Smooth muscle cell (in vitro differentiated cells): ENCODE data around the gene GPR143. TPM values are rescaled to one million over a fixed set of nuclear protein-coding genes. Genes with fewer than 3 reads are reported as not detected.
A peak's percentile ranks its signal among the peaks of the same experiment; 100 is the strongest.

Source experiments
- DNase-seq: peaks from one replicate; lab custom pipeline; 2025; ENCODE audit not compliant: unreplicated experiment; lab: John Stamatoyannopoulos, UW
- H2AFZ ChIP-seq: fragments of 200-600 bp; sonication (generic); 2 replicates; pipeline ENCODE4 v1.6.0; 2016; ENCODE audit warnings: antibody characterized with exemption, low read depth, mild to moderate bottlenecking
- H3F3A ChIP-seq: fragments of 200-600 bp; sonication (generic); 2 replicates; pipeline ENCODE4 v1.6.0; 2017; ENCODE audit warnings: antibody characterized with exemption, low read depth
- H3K27ac ChIP-seq: fragments of 200-600 bp; sonication (generic); 2 replicates; pipeline ENCODE4 v1.5.1; 2016; ENCODE audit warnings: low read depth, mild to moderate bottlenecking
- H3K27me3 ChIP-seq: fragments of 200-600 bp; sonication (generic); 2 replicates; pipeline ENCODE4 v1.6.1; 2016; ENCODE audit warnings: low read depth, mild to moderate bottlenecking
- H3K36me3 ChIP-seq: fragments of 200-600 bp; sonication (generic); 2 replicates; pipeline ENCODE4 v1.5.1; 2016; ENCODE audit warnings: low read depth
- H3K4me1 ChIP-seq: fragments of 200-600 bp; sonication (generic); 2 replicates; pipeline ENCODE4 v1.5.1; 2016; ENCODE audit warnings: low read depth
- H3K4me2 ChIP-seq: fragments of 200-600 bp; sonication (generic); 2 replicates; pipeline ENCODE4 v1.6.0; 2016; ENCODE audit warnings: mild to moderate bottlenecking
- H3K4me3 ChIP-seq: fragments of 200-600 bp; sonication (generic); 2 replicates; pipeline ENCODE4 v1.5.1; 2016; ENCODE audit warnings: mild to moderate bottlenecking
- H3K79me2 ChIP-seq: fragments of 200-600 bp; sonication (generic); 2 replicates; pipeline ENCODE4 v1.6.0; 2016; ENCODE audit warnings: low read depth, mild to moderate bottlenecking
- H3K9ac ChIP-seq: fragments of 200-600 bp; sonication (generic); 2 replicates; pipeline ENCODE4 v1.6.0; 2016; ENCODE audit warnings: low read depth
- H3K9me3 ChIP-seq: fragments of 200-600 bp; sonication (generic); replicated peaks from 2 replicates; pipeline ENCODE4 v1.5.1; 2016; ENCODE audit warnings: low read depth
- H4K20me1 ChIP-seq: fragments of 200-600 bp; sonication (generic); 2 replicates; pipeline ENCODE4 v1.6.0; 2016; ENCODE audit warnings: low read depth
- WGBS: methylation state at CpG from one replicate; pipeline ENCODE4 v1.1.7; 2016; ENCODE audit warnings: low lambda C conversion rate; 5-methylcytosine and 5-hydroxymethylcytosine counted together
- polyA plus RNA-seq: library from polyadenylated mRNA; unstranded; fragments of >200 nt; fragmentation: Nextera tagmentation; extraction: Ambion mirVana; gene quantifications from 2 replicates; pipeline ENCODE4 v1.2.1, GENCODE V29; 2016
- total RNA-seq: library from RNA; depleted of rRNA; stranded (reverse); fragments of >200 nt; gene quantifications from 2 replicates; pipeline ENCODE4 v1.2.3, GENCODE V29; 2014
- TF ChIP-seq, protein P1 (sequence below): fragments of 200-600 bp; sonication (generic); IDR thresholded peaks from 2 replicates; pipeline ENCODE4 v1.5.1; 2017; ENCODE audit warnings: borderline replicate concordance, mild to moderate bottlenecking, antibody characterized with exemption; ENCODE audit not compliant: insufficient read depth, poor library complexity, severe bottlenecking

GPR143 gene
- total and polyA plus RNA-seq, 2 experiments from 2014 or later = 0.72 to 1.4 TPM

DNA sequence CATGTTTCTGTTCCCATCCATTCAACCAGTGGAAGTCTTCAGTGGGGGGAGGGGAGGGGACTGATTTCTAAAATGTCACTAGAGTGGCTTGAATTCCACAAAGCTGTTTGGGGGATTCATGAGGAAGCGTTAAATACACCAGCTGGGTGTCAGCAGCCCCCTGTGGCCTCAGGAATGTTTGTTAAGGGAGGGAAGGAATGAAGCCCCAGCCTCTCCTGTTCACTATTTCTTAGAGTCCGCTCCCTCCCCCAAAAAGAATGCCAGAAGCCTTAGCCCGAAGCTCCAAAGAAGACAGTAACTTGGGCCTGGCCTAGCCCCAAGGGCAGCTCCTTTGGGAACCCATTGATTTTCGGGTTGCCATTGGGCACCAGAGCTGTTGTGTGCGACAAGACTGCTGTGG is 23.9 kb upstream of the GPR143 start:
- no peak for DNase-seq

DNA sequence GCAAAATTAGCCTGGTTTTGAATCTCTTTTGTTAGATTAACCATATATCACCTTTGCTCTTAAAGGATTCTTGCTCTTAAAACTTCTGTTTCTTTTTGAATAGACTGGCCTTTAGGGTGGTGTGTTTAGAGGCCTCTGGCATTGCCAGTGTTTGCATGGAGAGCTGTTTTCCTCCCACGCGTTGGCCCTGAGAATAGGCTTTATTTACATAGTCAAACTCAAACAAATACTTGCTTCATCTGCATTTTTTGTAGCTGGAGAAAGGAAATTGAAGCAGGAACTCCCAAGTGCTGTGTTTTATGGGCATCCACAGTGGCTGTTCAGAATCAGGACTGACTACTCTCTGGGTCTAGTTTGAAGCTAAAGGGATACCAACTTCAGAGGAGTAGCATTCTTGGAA is 23.3 kb upstream of the GPR143 start:
- Histone ChIP-seq H3F3A (no peaks in the 10 kb centered on the region), H3K4me2 (peak overlapping the region; percentile 59), H2AFZ (no peak overlapping the region), H3K36me3 (no peaks in the 10 kb centered on the region), H3K9ac (no peak overlapping the region), H3K79me2 (no peaks in the 10 kb centered on the region), H4K20me1 (no peaks in the 10 kb centered on the region), H3K4me1 (peaks cover 14% of the 10 kb centered on the region), H3K27me3 (no peaks in the 10 kb centered on the region), H3K27ac (peak overlapping the region; percentile 37), H3K9me3 (no peaks in the 10 kb centered on the region), H3K4me3 (no peak overlapping the region)
- no peak for DNase-seq
- TF ChIP-seq, protein P1, sequence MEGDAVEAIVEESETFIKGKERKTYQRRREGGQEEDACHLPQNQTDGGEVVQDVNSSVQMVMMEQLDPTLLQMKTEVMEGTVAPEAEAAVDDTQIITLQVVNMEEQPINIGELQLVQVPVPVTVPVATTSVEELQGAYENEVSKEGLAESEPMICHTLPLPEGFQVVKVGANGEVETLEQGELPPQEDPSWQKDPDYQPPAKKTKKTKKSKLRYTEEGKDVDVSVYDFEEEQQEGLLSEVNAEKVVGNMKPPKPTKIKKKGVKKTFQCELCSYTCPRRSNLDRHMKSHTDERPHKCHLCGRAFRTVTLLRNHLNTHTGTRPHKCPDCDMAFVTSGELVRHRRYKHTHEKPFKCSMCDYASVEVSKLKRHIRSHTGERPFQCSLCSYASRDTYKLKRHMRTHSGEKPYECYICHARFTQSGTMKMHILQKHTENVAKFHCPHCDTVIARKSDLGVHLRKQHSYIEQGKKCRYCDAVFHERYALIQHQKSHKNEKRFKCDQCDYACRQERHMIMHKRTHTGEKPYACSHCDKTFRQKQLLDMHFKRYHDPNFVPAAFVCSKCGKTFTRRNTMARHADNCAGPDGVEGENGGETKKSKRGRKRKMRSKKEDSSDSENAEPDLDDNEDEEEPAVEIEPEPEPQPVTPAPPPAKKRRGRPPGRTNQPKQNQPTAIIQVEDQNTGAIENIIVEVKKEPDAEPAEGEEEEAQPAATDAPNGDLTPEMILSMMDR = no peak
- 20% methylated on average over 2 of the region's 2 CpGs for WGBS

More for the DNA sequence above, 23.9 kb upstream of the GPR143 start:
- 51% methylated on average over 5 of the region's 5 CpGs for WGBS
- Histone ChIP-seq H3K9ac (no peak overlapping the region), H3K9me3 (no peaks in the 10 kb centered on the region), H3K4me3 (no peak overlapping the region), H4K20me1 (no peaks in the 10 kb centered on the region), H3K4me2 (peak overlapping the region; percentile 59), H3K27me3 (no peaks in the 10 kb centered on the region), H3K79me2 (no peaks in the 10 kb centered on the region), H3F3A (no peaks in the 10 kb centered on the region), H3K4me1 (peaks cover 14% of the 10 kb centered on the region), H3K36me3 (no peaks in the 10 kb centered on the region), H3K27ac (peak overlapping the region; percentile 37), H2AFZ (no peak overlapping the region)
- TF ChIP-seq, protein P1 = no peak

DNA sequence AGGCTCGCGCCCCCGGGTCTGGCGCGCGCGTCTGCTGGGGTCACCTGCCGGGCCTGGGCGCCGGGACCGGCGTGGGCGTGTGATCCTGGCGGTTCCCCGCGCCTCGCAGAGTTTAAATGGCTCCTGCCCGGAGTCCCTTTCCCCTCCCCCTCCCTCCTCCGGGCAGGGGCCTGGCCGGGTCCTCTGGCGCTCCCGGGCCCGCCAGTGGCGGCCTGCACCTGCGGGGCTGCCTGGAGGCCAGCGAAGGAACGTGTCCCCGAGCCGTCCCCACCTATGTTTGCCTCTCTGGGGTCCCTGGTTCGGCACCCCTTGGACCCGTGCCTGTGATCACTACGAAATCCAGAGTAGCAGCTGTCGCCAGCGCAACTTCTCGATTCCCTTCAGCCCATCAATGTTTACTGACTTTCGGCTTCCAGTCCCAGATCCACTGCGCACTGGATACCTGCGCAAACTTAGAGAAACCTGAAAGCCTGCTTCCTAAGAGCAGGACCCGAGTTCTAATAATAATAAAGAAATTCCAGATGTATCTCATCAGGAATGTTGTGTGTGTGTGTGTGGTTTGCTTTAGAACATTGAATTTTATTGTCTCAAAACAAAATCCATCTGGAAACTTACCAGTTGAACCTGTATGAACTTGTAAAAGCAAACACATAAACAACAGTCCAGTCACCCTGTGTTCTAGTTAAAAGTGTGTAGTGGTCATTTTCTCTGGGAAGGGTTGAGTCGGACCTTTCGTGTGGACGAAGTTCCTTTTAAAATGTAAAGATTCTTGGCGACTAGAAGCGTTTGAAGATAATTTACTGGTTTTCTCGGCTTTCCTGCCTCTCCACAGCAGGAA is 21.4 kb upstream of the GPR143 start:
- Histone ChIP-seq H4K20me1 (no peaks in the 10 kb centered on the region), H2AFZ (no peak overlapping the region), H3K4me3 (peak overlapping the region; percentile 59), H3F3A (no peaks in the 10 kb centered on the region), H3K36me3 (no peaks in the 10 kb centered on the region), H3K9ac (no peak overlapping the region), H3K27ac (no peak overlapping the region), H3K9me3 (no peaks in the 10 kb centered on the region), H3K79me2 (no peaks in the 10 kb centered on the region), H3K27me3 (no peaks in the 10 kb centered on the region), H3K4me2 (peak overlapping the region; percentile 93), H3K4me1 (peaks cover 14% of the 10 kb centered on the region)
- no peak for DNase-seq
- WGBS = 36% methylated on average over 28 of the region's 45 CpGs
- TF ChIP-seq, protein P1 = no peak
